ENCODE data around the gene STAT6. TPM values are rescaled to one million over a fixed set of nuclear protein-coding genes. Genes with fewer than 3 reads are reported as not detected.

The STAT6 gene
- 188 TPM for total RNA-seq

- H3K4me3 ChIP-seq, result peak within 1 kb of the TSS; percentile 76 to 90
- H3K27me3 ChIP-seq, result no peaks in the 10 kb centered on the region
- peak; percentile 80 to 92 for DNase-seq (ENCODE audit: low spot score in 2 of 2)
- H3K27ac ChIP-seq, result peak within 1 kb of the TSS; percentile 96 to 98
- intact Hi-C loops (cut with DNase I), result loop anchor here (2.0 kb wide), 1 partner anchor 16 kb away; no protein-coding TSS in a partner anchor
- no peaks in the 10 kb centered on the region for H3K9me3 ChIP-seq
- H3K36me3 ChIP-seq, result peaks cover 21% of the 10 kb centered on the region in 2 donors
- TF ChIP-seq CTCF (IDR thresholded peaks at IDR 0.05), result no peak
- H3K4me1 ChIP-seq, result peaks cover 4 to 17% of the 10 kb centered on the region in 2 donors
Observed at GRCh38 chr12:57111031-57111734, at the start of gene STAT6. Gene STAT6 (minus strand): TSS chr12:57111362. CDS start chr12:57108278, 3,084 bp downstream.

GRCh38 chr12:57160741-57161140, 49.6 kb upstream of the STAT6 start:
- TF ChIP-seq CTCF (IDR thresholded peaks at IDR 0.05), result no peak
- intact Hi-C loops (cut with DNase I), result no loop called here
- no peaks in the 10 kb centered on the region for H3K9me3 ChIP-seq

GRCh38 chr12:57160040-57160439, 48.9 kb upstream of the STAT6 start:
- H3K27me3 ChIP-seq, result no peaks in the 10 kb centered on the region
- intact Hi-C loops (cut with DNase I), result no loop called here
- peak overlapping the region in 1 of 2 donors; percentile 26 for H3K27ac ChIP-seq
- DNase-seq (ENCODE audit: low spot score in 2 of 2), result no peak
- H3K36me3 ChIP-seq, result peaks cover 84 to 98% of the 10 kb centered on the region in 2 donors
- TF ChIP-seq CTCF (IDR thresholded peaks at IDR 0.05), result no peak
- H3K4me3 ChIP-seq, result no peak overlapping the region
- H3K4me1 ChIP-seq, result peaks cover 6 to 9% of the 10 kb centered on the region in 2 donors
- H3K9me3 ChIP-seq, result no peaks in the 10 kb centered on the region

More at GRCh38 chr12:57160741-57161140, 49.6 kb upstream of the STAT6 start:
- Histone ChIP-seq H3K27ac (no peak overlapping the region), H3K4me3 (no peak overlapping the region), H3K36me3 (peaks cover 81 to 98% of the 10 kb centered on the region in 2 donors), H3K27me3 (no peaks in the 10 kb centered on the region), H3K4me1 (peaks cover 6 to 9% of the 10 kb centered on the region in 2 donors)
- no peak for DNase-seq (ENCODE audit: low spot score in 2 of 2)

- Histone ChIP-seq H3K4me1 (peaks cover 6 to 9% of the 10 kb centered on the region in 2 donors), H3K36me3 (peaks cover 86 to 98% of the 10 kb centered on the region in 2 donors), H3K27ac (peak overlapping the region in 1 of 2 donors; percentile 26), H3K9me3 (no peaks in the 10 kb centered on the region), H3K4me3 (no peak overlapping the region), H3K27me3 (no peaks in the 10 kb centered on the region)
- intact Hi-C loops (cut with DNase I), result no loop called here
- no peak for TF ChIP-seq CTCF (IDR thresholded peaks at IDR 0.05)
- DNase-seq (ENCODE audit: low spot score in 2 of 2), result no peak
Observed at GRCh38 chr12:57159311-57159710, 48.1 kb upstream of the STAT6 start.

GRCh38 chr12:57158665-57159064, 47.5 kb upstream of the STAT6 start:
- no peaks in the 10 kb centered on the region for H3K9me3 ChIP-seq
- H3K27ac ChIP-seq, result peak overlapping the region; percentile 26 to 48
- intact Hi-C loops (cut with DNase I), result no loop called here

More at GRCh38 chr12:57158665-57159064, 47.5 kb upstream of the STAT6 start:
- no peaks in the 10 kb centered on the region for H3K27me3 ChIP-seq
- no peak for DNase-seq (ENCODE audit: low spot score in 2 of 2)
- H3K36me3 ChIP-seq, result peaks cover 92 to 98% of the 10 kb centered on the region in 2 donors
- TF ChIP-seq CTCF (IDR thresholded peaks at IDR 0.05), result no peak
- no peak overlapping the region for H3K4me3 ChIP-seq
- peaks cover 6 to 12% of the 10 kb centered on the region in 2 donors for H3K4me1 ChIP-seq

All from ascending aorta (tissue), 2 donors.